Measurements from ENCODE around the gene EPG5. TPM values are rescaled to one million over a fixed set of nuclear protein-coding genes. Genes with fewer than 3 reads are reported as not detected.

Gene EPG5
- total RNA-seq, 1 donor from 2014 or later: 34.0 TPM

GRCh38 chr18:45926691-45927090, 40.4 kb downstream of the EPG5 start:
- TF ChIP-seq EZH2phosphoT487 (IDR thresholded peaks at IDR 0.05): no peak
- TF ChIP-seq CTCF (IDR thresholded peaks at IDR 0.05): no peak
- no peak for TF ChIP-seq EZH2 (IDR thresholded peaks at IDR 0.05)
- Histone ChIP-seq H3K4me2 (no peak overlapping the region), H3K27me3 (no peaks in the 10 kb centered on the region), H2AFZ (replicated peaks) (no peak overlapping the region), H3F3A (ENCODE audit: low read depth) (no peaks in the 10 kb centered on the region), H3K79me2 (ENCODE audit: low read depth) (no peaks in the 10 kb centered on the region), H4K20me1 (ENCODE audit: low read depth) (no peaks in the 10 kb centered on the region), H3K9me3 (ENCODE audit: low read depth) (no peaks in the 10 kb centered on the region), H3K4me1 (no peaks in the 10 kb centered on the region), H3K9ac (no peak overlapping the region), H3K27ac (no peak overlapping the region), H3K4me3 (no peak overlapping the region), H3K36me3 (no peaks in the 10 kb centered on the region)
- Mint-ChIP-seq H3K36me3 (peaks cover 30% of the 10 kb centered on the region), H3K4me3 (no peak overlapping the region), H3K27me3 (ENCODE audit: insufficient read depth, low read depth) (no peaks in the 10 kb centered on the region), H3K9me3 (no peaks in the 10 kb centered on the region), H3K27ac (no peak overlapping the region), H3K4me1 (peaks cover 4% of the 10 kb centered on the region)
- DNase-seq (ENCODE audit: low spot score): no peak

DNA sequence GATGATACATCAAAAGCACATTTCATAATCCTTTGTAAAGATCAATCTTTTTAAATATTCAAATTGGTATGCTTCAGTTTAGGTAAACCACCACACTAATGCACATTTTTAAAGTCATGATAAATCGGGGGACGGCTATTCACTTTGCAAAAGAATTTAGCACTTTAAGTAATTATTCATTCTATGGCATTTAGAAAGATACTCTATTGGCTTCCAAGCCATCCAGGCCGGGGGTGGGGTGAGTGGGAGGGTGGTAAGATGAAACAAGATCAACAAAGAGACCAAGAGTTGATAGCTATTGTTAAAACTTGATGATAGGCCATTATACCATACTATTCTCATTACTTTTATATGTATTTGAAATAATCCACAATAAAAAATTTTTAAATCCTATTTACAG, 41.0 kb downstream of the EPG5 start:
- no peak for TF ChIP-seq CTCF (IDR thresholded peaks at IDR 0.05)
- TF ChIP-seq EZH2phosphoT487 (IDR thresholded peaks at IDR 0.05): no peak
- no peak for TF ChIP-seq EZH2 (IDR thresholded peaks at IDR 0.05)
- no peaks in the 10 kb centered on the region for H3K9me3 Mint-ChIP-seq
- no peaks in the 10 kb centered on the region for H3K36me3 ChIP-seq
- no peak overlapping the region for H3K9ac ChIP-seq
- H3K4me3 Mint-ChIP-seq: no peak overlapping the region
- H3K27me3 Mint-ChIP-seq (ENCODE audit: insufficient read depth, low read depth): no peaks in the 10 kb centered on the region
- no peak overlapping the region for H3K27ac Mint-ChIP-seq
- no peak for DNase-seq (ENCODE audit: low spot score)
- no peaks in the 10 kb centered on the region for H3K9me3 ChIP-seq (ENCODE audit: low read depth)
- no peaks in the 10 kb centered on the region for H3K27me3 ChIP-seq
- H3K79me2 ChIP-seq (ENCODE audit: low read depth): no peaks in the 10 kb centered on the region
- H3K36me3 Mint-ChIP-seq: peaks cover 32% of the 10 kb centered on the region
- H4K20me1 ChIP-seq (ENCODE audit: low read depth): no peaks in the 10 kb centered on the region
- H3K4me2 ChIP-seq: no peak overlapping the region
- peaks cover 2% of the 10 kb centered on the region for H3K4me1 Mint-ChIP-seq
- no peak overlapping the region for H3K27ac ChIP-seq
- H3K4me3 ChIP-seq: no peak overlapping the region
- no peaks in the 10 kb centered on the region for H3K4me1 ChIP-seq
- no peak overlapping the region for H2AFZ ChIP-seq (replicated peaks)
- H3F3A ChIP-seq (ENCODE audit: low read depth): no peaks in the 10 kb centered on the region

- Histone ChIP-seq H3K79me2 (ENCODE audit: low read depth) (no peaks in the 10 kb centered on the region), H3K27ac (no peak overlapping the region), H3K36me3 (no peaks in the 10 kb centered on the region), H3K9ac (no peak overlapping the region), H3K27me3 (no peaks in the 10 kb centered on the region), H3K4me1 (no peaks in the 10 kb centered on the region), H4K20me1 (ENCODE audit: low read depth) (no peaks in the 10 kb centered on the region), H3K4me2 (no peak overlapping the region), H3F3A (ENCODE audit: low read depth) (no peaks in the 10 kb centered on the region), H2AFZ (replicated peaks) (no peak overlapping the region), H3K9me3 (ENCODE audit: low read depth) (no peaks in the 10 kb centered on the region), H3K4me3 (no peak overlapping the region)
- Mint-ChIP-seq H3K4me1 (no peaks in the 10 kb centered on the region), H3K27ac (no peak overlapping the region), H3K27me3 (ENCODE audit: insufficient read depth, low read depth) (no peaks in the 10 kb centered on the region), H3K36me3 (peaks cover 20% of the 10 kb centered on the region), H3K9me3 (no peaks in the 10 kb centered on the region), H3K4me3 (no peak overlapping the region)
- TF ChIP-seq CTCF (IDR thresholded peaks at IDR 0.05) (no peak), EZH2 (IDR thresholded peaks at IDR 0.05) (no peak), EZH2phosphoT487 (IDR thresholded peaks at IDR 0.05) (no peak)
- no peak for DNase-seq (ENCODE audit: low spot score)
These were observed 44.0 kb downstream of the EPG5 start for GRCh38 chr18:45923138-45923537.

Measured in neural progenitor cell (in vitro differentiated cells).